ENCODE results near the gene SLC35G3. TPM values are rescaled to one million over a fixed set of nuclear protein-coding genes. Genes with fewer than 3 reads are reported as not detected.
"Not testable (repeated sequence)": the region's sequence is repeated elsewhere in the genome, so short reads cannot be mapped to it uniquely, and the experiment has no call there.

Gene SLC35G3
- not detected in 2 replicates for total RNA-seq

GRCh38 chr17:35194001-35194400, at the start of gene SLC35G3:
Gene SLC35G3 (minus strand): TSS chr17:35194393. CDS start chr17:35194307, 86 bp downstream.
- DNase-seq: not testable (repeated sequence)

DNA sequence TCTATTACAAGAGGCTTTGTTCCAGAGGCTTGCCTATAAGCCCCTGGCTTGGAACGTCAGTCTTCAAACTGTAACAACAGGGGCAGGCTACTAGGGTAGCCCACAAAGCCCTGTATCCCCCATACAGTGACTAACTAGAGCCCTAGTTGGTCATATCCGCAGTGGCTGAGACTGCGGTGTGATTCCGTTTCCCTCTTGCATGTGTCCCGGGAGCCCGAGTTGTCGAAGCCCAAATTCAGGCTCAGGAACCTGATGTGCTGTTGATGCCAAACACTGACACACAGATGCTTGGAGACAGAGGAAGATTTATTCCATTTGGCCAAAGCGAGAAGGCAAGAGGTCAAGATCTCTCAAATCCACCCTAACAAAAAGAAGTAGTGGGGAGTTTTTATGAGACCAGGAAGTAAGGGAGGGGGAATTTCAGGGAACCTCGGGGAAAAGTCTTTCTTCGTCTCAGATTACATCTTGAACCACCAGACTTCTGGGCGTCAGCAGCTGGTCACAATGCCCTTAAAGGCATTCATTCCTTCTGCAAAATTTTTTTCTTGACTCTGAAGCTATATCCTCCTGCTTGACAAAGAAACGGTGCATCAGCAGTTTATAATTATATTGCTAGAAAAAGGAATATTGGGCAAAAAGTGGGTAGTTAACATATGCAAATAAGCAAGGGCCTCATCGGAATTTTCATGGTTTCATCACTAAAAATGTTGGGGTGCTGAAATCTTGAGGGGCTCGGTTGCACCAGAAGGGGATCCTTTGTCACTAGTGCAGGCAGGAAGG, 49.6 kb upstream of the SLC35G3 start:
- peak; percentile 72 for DNase-seq

DNA sequence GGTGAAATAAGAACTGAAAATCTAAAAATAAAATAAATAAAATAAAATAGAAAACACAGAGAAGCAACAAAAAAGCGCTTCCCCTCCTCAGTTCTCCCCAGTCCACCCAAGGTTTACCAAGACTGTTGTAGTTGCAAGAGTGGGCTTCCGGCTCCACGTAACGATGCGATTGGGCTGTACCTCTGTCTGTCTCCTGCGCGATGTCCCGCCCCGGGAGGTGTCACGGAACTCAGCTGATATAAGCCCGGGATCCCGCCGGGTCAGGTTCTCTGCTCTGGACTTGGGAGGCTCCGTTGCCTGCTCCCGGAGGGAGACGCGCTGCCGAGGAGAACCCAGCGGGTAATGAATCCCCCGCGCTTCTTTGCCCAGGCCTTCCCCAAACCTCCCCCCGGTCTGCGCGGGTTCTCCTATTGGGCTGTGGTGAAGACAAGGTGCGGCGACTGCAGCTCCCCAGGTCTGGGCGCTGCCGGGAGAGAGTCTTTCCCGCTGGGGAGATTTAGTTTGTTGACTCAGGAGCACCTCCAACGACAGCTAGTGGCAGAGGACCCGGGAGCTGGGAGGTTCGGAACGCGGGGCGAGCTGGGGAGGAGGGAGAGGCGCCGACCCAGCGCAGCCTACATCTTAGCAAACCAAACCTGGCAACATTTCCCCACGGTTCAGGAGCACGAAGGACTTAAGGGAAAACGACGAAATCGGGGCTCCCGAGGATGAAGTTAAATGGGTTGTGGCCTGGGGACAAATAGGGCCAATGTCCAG, 48.8 kb upstream of the SLC35G3 start, which contains the start of gene SLFN5:
Gene SLFN5 (plus strand): TSS at position 268 of the 756 bp plus-strand sequence. CDS start 15,619 bp downstream, outside the sequence.
- DNase-seq: peak; percentile 96

- DNase-seq: peak; percentile 63
Measured at GRCh38 chr17:35242158-35242804, 48.1 kb upstream of the SLC35G3 start.

DNA sequence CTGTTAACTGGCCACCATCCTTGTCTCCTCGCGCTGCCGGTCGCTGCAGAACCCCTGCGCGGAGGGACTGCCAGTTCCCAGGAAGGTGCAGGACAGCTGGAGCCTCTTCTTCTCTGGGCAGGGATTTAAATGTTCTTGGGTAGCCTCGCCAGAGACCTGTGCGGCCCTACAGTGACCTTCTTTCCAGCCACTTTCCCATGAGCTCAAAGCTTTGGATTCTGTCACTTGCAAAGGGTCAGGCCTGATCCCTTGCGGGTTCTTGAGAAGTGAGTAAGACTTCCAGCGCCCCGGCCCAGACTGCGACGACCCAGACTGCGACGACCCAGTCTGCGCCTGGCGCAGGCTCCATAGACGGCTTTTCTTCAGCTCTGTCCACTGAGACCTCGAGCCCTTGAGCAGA, 47.3 kb upstream of the SLC35G3 start:
- no peak for DNase-seq

GRCh38 chr17:35240861-35241260, 46.7 kb upstream of the SLC35G3 start:
- no peak for DNase-seq

GRCh38 chr17:35239823-35240222, 45.6 kb upstream of the SLC35G3 start:
- no peak for DNase-seq

DNA sequence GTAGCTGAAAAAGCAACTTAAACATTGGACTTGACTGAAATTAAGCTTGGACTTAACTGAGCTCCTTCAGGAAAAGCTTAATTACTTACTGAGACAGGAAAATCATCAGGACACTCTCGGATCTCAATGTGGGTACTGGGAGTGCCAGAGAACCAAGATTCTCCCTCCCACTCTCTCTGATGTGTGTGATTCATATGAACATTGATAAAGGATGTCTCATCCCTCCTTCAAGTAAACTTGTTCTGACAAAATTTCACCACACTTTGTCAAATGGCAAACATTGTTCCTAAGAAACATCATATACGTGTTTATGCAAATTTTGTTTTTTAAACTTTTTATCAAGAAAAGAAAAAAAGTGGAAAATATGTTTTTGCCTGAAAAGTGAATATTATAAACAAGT, 44.6 kb upstream of the SLC35G3 start:
- no peak for DNase-seq

- DNase-seq: no peak
Measured at GRCh38 chr17:35236821-35237220, 42.6 kb upstream of the SLC35G3 start.

DNA sequence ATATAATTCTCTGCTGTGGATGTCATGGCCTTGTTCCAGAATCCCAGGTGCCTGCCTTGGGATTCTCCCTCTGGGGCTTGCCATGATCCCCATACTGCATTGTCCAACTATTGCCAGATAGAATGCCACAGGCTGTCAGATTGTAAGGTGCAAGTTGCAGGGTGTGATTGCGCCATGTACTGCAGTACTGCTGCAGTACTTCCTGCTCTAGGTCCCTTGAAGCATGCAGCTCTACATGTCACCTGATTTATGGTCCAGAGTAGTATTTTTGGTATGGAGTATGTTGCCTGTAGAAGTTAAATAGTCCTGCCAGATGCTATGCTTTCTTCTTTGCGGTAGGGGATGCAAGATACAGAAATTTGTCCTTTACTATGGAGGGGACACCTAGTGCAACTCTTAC, 41.7 kb upstream of the SLC35G3 start:
- no peak for DNase-seq

DNA sequence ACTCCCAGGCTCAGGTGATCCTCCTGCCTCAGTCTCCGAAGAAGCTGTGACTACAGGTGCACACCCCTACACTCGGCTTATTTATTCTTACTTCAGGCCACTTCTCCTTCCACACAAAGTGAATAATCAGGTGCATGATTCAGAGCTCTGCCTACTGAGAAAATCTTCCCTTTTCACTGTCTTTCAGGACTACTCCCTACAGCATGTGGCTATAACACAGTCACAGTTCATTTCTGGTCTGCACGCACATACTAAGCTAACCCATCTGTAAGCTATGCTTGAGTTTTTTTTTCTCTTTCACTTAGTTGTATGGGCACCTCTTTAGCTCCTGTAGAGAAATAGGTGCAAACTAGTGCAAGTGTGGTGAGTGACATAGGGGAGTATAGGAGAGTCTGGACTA, 41.1 kb upstream of the SLC35G3 start:
- no peak for DNase-seq

- DNase-seq: not testable (repeated sequence)
Measured at GRCh38 chr17:35234315-35234714, 40.1 kb upstream of the SLC35G3 start.

DNA sequence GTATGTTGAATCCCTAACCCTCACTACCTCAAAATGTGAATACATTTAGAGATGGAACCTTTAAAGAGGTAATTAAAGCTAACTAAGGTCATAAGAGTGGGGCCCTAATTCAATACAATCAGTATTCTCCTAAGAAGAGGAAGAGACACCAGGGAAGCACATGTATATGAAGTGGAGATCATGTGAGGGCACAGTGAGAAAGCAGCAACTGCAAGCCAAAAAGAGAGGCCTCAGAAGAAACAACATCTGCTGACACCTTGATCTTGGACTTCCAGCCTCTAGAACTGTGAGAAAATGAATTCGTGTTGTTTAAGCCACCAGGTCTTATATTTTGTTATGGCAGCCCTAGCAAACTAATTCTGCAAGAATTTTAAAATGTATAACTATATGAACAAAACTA, 35.4 kb upstream of the SLC35G3 start:
- no peak for DNase-seq

GRCh38 chr17:35227546-35227945, 33.4 kb upstream of the SLC35G3 start:
- no peak for DNase-seq

- DNase-seq: no peak
Measured at GRCh38 chr17:35224436-35224835, 30.2 kb upstream of the SLC35G3 start.

GRCh38 chr17:35222452-35222851, 28.3 kb upstream of the SLC35G3 start:
- DNase-seq: no peak

GRCh38 chr17:35218915-35219314, 24.7 kb upstream of the SLC35G3 start:
- DNase-seq: peak; percentile 33

DNA sequence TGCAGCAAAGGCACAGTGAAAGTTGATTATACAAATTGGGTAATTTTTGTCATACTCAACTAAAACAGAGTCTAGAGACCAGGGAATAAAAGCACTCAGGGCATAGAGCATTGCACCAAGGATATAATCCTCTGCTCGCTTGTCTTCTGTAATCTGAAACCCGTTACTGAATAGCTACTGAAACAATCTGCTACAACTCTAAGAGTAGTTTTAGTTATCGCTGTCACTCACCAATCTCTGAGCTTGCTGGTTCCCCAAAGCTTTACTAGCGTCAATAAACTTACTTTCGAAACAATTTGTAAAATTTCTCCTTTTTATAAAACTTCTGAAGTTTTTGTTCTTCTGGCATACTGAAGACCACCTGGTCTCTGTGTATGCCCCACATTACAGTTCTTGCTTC, 22.9 kb upstream of the SLC35G3 start:
- DNase-seq: no peak

DNA sequence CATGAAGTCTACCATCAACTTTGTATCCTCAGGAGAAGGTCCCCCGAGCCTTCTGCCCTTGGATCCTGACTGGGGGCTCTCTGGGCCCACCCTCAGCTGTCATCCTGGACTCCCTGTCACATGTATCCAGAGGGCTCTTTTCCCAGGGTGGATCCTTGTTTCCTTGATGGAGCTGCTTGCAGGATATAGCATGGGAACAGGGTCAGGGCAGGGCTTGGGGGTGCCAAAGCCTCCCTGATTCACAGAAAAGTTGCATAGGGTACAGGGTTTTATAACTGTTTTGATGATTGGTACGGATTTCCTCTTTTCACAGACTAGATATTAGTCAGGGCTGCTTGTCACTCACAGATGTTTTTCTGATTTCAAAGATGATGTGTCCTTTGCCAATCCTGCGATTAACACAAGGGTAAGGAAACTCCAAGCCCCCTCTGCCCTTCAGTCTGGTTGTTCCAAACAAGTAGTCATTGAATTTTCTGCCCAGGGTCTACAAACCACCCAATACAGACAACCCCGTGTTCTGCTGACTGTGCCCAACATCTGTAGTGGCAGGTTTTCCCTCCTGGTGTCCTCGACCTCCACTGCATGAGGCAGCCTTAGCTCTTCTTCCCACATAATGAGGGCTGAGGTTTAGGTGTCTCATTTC, 20.6 kb upstream of the SLC35G3 start:
- DNase-seq: no peak

- no peak for DNase-seq
Measured at GRCh38 chr17:35214192-35214591, 20.0 kb upstream of the SLC35G3 start.

DNA sequence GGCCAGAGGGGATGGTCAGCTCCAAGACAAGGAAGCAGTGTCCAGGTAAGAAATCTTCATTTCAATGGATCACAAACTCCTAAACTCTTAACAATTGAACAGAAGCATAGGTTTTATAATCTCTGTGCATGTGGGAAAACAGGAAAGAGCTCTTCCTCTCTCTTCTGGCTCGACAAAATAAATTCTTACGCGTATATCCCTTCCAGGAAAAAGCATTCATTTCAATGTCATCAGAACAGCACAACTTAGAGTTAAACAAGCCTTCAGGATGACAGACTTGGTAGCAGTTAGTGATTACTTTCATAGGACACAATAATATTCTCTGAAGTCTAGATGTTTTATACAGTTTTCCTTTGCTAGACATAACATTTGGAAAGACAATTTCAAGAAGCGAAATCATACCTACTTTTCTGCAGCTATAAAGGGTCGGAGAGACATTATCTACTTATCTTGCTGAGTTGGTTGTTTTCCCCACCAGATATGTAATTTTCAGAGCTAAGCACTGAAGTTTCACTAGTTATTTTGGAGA, 19.3 kb upstream of the SLC35G3 start:
- peak; percentile 58 for DNase-seq

GRCh38 chr17:35212668-35213067, 18.5 kb upstream of the SLC35G3 start:
- no peak for DNase-seq

DNA sequence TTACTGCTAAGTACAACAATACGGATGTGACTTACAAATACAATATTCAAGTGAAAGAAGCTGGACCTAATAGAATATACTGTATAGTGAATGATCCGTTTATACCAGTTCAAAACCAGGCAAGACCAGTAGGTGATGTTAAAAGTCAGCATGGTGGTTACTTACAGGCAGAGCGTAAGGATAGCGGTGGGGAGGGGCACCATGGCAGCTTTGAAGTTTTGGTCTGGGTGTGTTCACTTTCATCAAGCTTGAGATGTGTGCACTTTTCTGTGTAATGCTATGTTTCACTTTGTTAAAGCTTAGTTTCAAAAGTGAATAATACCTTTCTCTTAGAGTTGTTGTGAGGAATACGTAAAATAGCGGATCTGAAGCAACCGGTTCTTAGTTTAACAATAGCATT, 16.5 kb upstream of the SLC35G3 start:
- no peak for DNase-seq
